Activated CD4-positive, alpha-beta T cell treated with anti-CD3 and anti-CD28 coated beads for 48 hours (primary cell): ENCODE results near the gene STX1A.

Experiments used
- DNase-seq: peaks from one replicate; pipeline ENCODE4 v3.0.0-alpha.2; 2020

STX1A gene

DNA sequence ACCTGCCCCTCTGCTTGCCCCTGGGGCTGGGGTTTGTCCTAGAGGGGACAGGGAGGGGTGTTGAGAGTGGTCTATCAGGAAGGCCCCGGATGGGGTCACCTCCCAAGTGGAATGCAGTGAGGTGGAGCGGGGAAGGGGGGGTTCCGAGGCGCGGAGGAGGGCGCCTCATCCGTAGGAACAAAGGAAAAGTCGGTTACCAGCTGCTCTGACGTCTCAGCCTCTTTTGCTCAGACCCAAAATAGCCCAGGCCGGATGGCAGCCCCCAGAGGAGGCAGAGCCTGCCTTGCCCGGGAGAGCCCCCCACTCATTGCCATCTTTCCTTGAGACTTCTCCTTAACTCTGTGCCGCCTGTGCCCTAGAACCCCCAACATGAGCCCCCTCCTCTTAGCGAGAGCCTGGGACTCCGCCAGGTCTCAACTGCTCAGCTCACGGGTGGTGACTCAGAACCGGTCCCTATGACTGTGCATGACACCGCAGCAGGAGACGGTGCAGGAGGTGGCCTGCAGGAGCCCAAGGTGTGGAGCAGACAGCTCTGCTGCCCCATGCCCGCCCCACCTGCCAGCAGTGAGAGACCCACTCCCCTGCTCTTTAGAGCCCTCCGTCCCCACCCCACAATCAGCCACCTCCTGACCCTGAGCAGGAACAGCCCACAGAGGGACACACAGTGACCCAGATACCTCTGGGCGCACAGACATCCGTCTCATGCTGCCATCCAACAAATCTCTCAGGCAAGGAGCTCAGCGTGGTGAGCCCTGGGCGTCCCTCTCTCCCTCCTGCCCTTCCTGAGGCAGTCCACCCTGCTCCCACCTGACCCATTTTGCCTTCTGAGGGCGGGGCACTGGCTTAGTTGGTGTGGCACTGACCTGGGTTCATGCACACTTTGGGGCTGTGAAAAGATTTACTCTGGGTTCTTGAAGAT, 13.1 kb downstream of the STX1A start:
- peak; percentile 74 for DNase-seq

- no peak for DNase-seq
Observed at GRCh38 chr7:73705551-73705920, 13.9 kb downstream of the STX1A start.

GRCh38 chr7:73704640-73705550, 14.6 kb downstream of the STX1A start:
- DNase-seq: no peak

GRCh38 chr7:73703757-73704639, 15.5 kb downstream of the STX1A start:
- peak; percentile 62 for DNase-seq

GRCh38 chr7:73703225-73703624, 16.2 kb downstream of the STX1A start:
- DNase-seq: no peak

GRCh38 chr7:73702665-73703064, 16.8 kb downstream of the STX1A start:
- no peak for DNase-seq

GRCh38 chr7:73702226-73702625, 17.2 kb downstream of the STX1A start:
- no peak for DNase-seq

GRCh38 chr7:73701357-73701995, 18.0 kb downstream of the STX1A start:
- peak; percentile 56 for DNase-seq

DNA sequence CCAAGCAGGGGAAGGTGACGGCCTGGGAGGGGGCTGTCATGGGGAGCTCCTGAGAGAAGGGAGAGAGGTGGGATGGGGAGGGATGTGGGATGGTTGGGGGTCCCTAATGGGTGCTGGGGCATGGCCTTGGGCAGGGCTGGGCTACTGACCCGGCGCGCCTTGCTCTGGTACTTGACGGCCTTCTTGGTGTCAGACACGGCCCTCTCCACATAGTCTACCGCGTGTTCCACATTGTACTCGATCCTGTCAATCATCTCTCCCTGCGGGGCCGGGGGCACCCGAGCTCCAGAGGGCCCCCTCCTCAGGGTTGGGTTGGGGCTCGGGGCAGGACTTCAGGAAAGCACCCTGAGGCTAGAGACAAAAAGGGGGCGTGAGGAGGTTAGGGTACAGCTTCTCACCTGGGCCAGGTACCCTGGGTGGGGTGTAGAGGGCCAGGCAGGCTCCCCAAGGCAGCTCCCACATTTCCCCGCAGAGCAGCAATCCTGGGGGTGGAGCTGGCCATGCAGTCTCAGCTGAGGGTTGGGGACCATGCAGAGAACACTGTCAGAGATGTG, 18.8 kb downstream of the STX1A start:
- DNase-seq: no peak

DNA sequence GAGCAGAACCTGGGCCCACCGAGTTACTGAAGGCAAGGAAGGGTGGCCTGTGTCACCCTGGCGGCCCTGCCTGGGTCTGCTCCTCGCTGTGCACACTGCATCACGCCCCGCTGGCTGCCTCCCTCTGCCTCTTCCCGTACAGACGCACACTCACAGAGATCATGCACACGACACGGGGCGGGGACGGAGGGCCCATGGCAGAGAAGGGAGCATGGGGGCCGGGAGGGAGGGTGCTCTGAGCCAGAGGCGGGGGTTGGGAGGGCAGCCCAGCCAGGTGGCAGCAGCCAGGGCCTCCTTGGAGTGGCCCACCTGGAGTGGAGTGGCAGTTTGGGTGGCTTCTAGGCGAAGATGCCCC, 19.4 kb downstream of the STX1A start:
- DNase-seq: no peak

DNA sequence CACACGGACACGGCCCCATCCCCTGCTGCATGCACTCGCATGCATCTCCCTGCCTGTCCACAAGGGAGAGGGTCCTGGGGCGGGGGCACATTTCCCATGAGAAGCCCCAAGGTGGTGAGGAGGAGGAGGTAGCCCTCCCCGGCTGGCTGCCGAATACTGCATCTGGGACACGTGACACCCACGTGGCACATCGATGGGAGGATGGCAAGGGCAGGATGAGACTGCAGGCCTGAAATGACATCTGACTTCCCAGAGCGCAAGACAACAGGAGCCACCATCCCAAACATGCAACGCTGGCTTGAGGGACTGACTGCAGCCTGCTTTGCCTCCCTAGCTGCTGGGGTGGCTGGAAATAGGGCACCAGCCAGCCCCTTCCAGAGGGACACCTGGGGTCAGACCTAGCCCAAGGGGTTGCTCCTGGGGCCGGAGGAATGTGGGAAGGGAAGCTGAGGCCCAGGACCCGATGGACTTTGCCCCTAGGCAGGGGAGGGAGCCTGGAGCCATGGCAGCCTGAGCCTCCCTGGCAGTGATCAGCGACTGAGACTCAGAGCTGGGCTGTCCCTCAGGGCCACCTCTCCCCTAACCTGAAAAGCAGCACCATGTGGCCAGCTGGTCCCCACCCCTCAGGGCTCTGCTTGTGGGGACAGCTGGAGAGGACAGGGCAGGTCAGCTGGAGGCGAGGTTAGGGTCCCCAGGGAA, 19.9 kb downstream of the STX1A start:
- DNase-seq: no peak

DNA sequence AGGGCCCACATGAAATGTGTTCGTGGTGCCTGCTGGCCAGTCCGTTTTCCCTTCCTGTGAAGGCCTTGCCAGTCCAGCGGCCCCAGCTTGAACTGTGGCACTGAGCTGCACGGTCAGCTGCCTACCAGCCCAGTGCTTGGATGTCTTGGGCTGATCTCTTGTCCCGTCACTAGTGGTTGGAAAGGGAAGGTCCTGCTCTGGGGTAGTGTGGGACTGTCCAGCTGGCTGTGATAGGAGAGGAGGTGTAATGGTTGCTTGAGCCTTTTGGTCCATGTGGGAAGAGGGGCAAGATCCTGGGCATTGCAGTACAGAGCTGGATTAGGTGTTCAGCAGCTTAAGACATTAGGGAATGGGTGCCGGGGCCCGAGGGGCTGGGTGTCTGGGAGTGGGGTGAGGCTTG, 21.1 kb downstream of the STX1A start:
- DNase-seq: no peak

DNA sequence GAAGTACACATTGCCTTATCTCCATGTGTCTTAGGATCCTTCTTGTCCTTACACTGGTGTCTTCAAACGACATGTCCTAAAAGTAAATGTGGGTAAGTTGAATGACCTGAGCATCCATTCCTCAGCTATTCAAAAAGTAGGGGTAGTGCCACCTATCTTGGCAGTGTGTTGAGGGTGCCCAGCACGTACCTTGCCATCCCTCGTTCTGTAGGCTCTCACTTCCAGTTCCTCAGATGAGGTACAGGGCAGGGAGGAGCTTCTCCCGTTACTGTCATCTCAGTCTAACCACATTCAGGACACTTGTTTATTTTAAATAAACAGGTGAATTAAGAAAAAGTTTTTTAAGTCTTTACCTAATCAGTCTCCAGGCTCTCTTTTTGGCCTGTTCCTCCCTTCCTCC, 23.1 kb downstream of the STX1A start:
- no peak for DNase-seq

- DNase-seq: no peak
Observed at GRCh38 chr7:73690646-73691045, 28.8 kb downstream of the STX1A start.

- DNase-seq: no peak
Observed at GRCh38 chr7:73688288-73688687, 31.2 kb downstream of the STX1A start.

DNA sequence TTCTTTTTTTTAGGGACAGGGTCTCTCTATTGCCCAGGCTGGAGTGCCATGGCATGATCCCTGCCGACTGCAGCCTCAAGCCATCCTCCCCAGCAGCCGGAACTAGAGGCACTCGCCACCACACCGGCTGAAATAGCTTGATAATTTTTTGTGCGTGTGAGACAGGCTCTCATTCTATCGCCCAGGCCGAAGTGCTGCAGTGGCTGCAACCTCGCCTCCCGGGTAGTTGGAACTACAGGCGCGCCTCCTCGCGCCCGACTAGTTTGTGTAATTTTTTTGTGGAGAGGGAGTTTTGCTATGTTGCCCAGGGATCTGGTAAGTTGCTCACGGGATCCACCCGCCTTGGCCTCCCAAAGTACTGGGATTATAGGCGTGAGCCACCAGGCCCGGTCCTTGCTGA, 34.2 kb downstream of the STX1A start:
- DNase-seq: no peak

- peak; percentile 29 for DNase-seq
Observed at GRCh38 chr7:73683788-73684693, 35.4 kb downstream of the STX1A start.

DNA sequence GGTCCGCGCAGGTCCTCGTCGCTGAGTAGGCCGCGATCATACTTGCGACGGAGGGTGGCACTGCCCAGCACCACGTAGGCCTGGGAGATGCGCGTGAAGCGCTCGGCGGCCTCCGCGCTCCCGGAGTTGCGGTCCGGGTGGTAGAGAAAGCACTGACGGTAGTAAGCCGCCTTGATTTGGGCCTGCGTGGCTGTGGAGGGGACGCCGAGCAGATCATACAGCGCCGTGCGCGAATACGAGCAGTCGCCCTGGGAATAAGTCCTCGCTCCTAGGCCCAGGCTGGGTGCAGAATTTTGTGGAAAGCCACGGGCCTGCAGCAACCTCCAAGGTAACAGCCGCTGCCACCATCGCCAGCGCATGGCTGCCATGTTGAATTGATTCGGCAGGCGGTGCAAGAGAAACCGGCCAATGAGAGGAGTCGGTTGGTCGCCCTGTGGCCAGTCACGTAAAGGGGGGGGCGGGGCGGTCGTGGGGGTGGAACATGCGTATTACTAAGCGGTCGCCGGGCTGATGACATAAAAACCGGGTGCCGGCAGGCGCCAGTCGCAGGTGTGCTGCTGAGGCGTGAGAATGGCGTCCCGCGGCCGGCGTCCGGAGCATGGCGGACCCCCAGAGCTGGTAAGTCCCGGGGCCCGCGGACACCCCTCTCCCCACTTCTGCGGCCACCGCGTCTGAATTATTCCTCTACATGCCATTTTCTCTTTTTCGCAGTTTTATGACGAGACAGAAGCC, 36.2 kb downstream of the STX1A start, which contains the start of the genes BUD23 and DNAJC30:
BUD23 (plus strand) TSS at position 542 of the 732 bp plus-strand sequence; CDS start at position 571, 29 bp downstream.
DNAJC30 (minus strand) TSS at position 398 of the 732 bp plus-strand sequence; CDS start at position 368, 30 bp downstream.
- DNase-seq: peak; percentile 98

DNA sequence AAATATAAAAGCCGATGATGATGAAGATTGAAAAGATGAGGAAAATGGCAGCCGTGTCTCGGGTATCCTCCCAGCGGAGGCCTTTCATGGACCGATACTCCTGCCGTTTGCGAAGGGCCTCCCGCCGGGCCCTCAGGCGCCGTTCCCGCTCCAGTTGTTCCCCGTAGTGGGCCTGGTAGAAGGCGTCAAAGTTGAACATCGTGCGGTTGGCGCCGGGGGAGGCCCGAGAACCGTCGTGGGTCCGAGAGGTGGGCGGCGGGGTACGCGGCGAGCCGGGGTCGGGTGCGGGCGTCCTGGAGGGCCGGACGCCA, 36.8 kb downstream of the STX1A start:
- no peak for DNase-seq
